Body of pancreas (tissue), 4 donors: Measurements from ENCODE around the gene MPHOSPH9.
"Not testable (repeated sequence)": the region's sequence is repeated elsewhere in the genome, so short reads cannot be mapped to it uniquely, and the experiment has no call there.

Experiments
- POLR2A ChIP-seq, 3 donors: fragments of 450-650 bp; IDR thresholded peaks; one replicate each; pipeline ENCODE4 v1.6.1; 2016; ENCODE audit warnings: antibody characterized with exemption in 3 of 3, mild to moderate bottlenecking in 2 of 3
- TF ChIP-seq, protein P1 (sequence below), 7 experiments: fragments of 450-650 bp in 4 of 7; fragments of 200-600 bp in 3 of 7; sonication (generic) in 3 of 7; IDR thresholded peaks; one replicate each; pipeline ENCODE4 v1.5.1; 2016 to 2019; ENCODE audit warnings: antibody characterized with exemption in 7 of 7

DNA sequence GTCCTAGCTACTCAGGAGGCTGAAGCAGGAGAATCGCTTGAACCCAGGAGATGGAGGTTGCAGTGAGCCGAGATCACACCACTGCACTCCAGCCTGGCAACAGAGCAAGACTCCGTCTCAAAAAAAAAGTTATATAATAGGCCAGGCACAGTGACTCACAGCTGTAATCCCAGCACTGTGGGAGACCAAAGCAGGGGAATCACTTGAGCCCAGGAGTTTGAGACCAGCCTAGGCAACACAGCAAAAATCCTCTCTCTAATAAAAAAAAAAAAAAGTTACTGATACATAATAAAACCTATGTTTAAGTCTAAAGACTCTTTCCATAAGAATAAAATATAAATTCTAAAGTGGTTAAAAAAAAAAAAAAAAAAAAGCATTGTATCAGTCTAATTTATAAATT, 26.1 kb downstream of the MPHOSPH9 start:
- TF ChIP-seq, protein P1, sequence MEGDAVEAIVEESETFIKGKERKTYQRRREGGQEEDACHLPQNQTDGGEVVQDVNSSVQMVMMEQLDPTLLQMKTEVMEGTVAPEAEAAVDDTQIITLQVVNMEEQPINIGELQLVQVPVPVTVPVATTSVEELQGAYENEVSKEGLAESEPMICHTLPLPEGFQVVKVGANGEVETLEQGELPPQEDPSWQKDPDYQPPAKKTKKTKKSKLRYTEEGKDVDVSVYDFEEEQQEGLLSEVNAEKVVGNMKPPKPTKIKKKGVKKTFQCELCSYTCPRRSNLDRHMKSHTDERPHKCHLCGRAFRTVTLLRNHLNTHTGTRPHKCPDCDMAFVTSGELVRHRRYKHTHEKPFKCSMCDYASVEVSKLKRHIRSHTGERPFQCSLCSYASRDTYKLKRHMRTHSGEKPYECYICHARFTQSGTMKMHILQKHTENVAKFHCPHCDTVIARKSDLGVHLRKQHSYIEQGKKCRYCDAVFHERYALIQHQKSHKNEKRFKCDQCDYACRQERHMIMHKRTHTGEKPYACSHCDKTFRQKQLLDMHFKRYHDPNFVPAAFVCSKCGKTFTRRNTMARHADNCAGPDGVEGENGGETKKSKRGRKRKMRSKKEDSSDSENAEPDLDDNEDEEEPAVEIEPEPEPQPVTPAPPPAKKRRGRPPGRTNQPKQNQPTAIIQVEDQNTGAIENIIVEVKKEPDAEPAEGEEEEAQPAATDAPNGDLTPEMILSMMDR (IDR thresholded peaks at IDR 0.05) = not testable (repeated sequence)
- TF ChIP-seq POLR2A (IDR thresholded peaks at IDR 0.05) = not testable (repeated sequence)
